GM18498 (cell line): ENCODE data around the gene HAGH.
A peak's percentile ranks its signal among the peaks of the same experiment; 100 is the strongest.

Source experiments
- ATAC-seq: cut with Tn5 transposase; IDR thresholded peaks from one replicate; pipeline ENCODE4 v1.9.1; 2021; ENCODE audit warnings: mild to moderate bottlenecking, moderate library complexity; ENCODE audit not compliant: unreplicated experiment

The HAGH gene

GRCh38 chr16:1832838-1833454 is 6.3 kb upstream of the HAGH start:
- ATAC-seq: no peak

- ATAC-seq: no peak
These were observed 4.8 kb upstream of the HAGH start for GRCh38 chr16:1831186-1832075.

GRCh38 chr16:1830213-1830612 is 3.6 kb upstream of the HAGH start:
- no peak for ATAC-seq

GRCh38 chr16:1828645-1829410 is 2.2 kb upstream of the HAGH start:
- no peak for ATAC-seq

- peak; percentile 60 for ATAC-seq
These were observed 548 bp downstream of the HAGH start for GRCh38 chr16:1825864-1826690.

- ATAC-seq: no peak
These were observed 1.2 kb downstream of the HAGH start for GRCh38 chr16:1825381-1825863.

GRCh38 chr16:1823821-1824220 is 2.8 kb downstream of the HAGH start:
- no peak for ATAC-seq

GRCh38 chr16:1822801-1823200 is 3.8 kb downstream of the HAGH start:
- ATAC-seq: no peak

- no peak for ATAC-seq
These were observed 4.6 kb downstream of the HAGH start for GRCh38 chr16:1821861-1822611.

GRCh38 chr16:1820946-1821290 is 5.7 kb downstream of the HAGH start:
- ATAC-seq: no peak

- ATAC-seq: no peak
These were observed 6.3 kb downstream of the HAGH start for GRCh38 chr16:1820096-1820945.

GRCh38 chr16:1819611-1820010 is 7.0 kb downstream of the HAGH start:
- ATAC-seq: no peak

GRCh38 chr16:1818873-1819525 is 7.6 kb downstream of the HAGH start:
- ATAC-seq: no peak

GRCh38 chr16:1818204-1818872 is 8.3 kb downstream of the HAGH start:
- ATAC-seq: no peak

GRCh38 chr16:1817716-1818115 is 8.9 kb downstream of the HAGH start:
- ATAC-seq: no peak

- no peak for ATAC-seq
These were observed 9.4 kb downstream of the HAGH start for GRCh38 chr16:1817276-1817589.

GRCh38 chr16:1816396-1817275 is 10.0 kb downstream of the HAGH start:
- no peak for ATAC-seq
